C4-2B (cell line): Measurements from ENCODE around the gene NPC1.

Experiments
- ZFX ChIP-seq: fragments of 450-650 bp; IDR thresholded peaks from 2 replicates; pipeline ENCODE4 v1.6.1; 2017
- TF ChIP-seq, protein P1 (sequence below): fragments of 450-650 bp; conservative IDR thresholded peaks from 2 replicates; pipeline ENCODE4 v1.5.1; 2017; ENCODE audit warnings: mild to moderate bottlenecking

DNA sequence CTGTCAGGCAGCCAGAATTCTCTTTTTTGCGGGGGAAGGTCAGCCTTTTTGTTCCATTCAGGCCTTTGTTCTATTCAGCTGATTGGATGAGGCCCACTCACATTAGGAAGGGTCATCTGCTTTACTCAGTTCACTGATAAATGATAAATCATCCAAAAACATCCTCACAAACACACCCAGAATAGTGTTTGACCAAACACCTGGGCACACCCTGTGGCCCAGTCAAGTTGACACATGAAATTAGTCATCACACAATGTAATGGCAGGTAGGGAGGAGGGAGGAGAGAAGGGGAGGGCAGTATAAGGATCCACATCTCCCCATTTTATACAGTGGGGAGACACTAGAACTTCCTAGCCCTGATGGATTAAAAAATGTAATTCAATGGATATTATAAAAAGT lies 91.3 kb downstream of the NPC1 start:
- TF ChIP-seq, protein P1, sequence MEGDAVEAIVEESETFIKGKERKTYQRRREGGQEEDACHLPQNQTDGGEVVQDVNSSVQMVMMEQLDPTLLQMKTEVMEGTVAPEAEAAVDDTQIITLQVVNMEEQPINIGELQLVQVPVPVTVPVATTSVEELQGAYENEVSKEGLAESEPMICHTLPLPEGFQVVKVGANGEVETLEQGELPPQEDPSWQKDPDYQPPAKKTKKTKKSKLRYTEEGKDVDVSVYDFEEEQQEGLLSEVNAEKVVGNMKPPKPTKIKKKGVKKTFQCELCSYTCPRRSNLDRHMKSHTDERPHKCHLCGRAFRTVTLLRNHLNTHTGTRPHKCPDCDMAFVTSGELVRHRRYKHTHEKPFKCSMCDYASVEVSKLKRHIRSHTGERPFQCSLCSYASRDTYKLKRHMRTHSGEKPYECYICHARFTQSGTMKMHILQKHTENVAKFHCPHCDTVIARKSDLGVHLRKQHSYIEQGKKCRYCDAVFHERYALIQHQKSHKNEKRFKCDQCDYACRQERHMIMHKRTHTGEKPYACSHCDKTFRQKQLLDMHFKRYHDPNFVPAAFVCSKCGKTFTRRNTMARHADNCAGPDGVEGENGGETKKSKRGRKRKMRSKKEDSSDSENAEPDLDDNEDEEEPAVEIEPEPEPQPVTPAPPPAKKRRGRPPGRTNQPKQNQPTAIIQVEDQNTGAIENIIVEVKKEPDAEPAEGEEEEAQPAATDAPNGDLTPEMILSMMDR = no peak
- TF ChIP-seq ZFX = no peak
